HG02943 (cell line): ENCODE data around the gene SARS2.
"Not testable (repeated sequence)": the region's sequence is repeated elsewhere in the genome, so short reads cannot be mapped to it uniquely, and the experiment has no call there.

Experiments used
- ATAC-seq: cut with Tn5 transposase; IDR thresholded peaks from one replicate; pipeline ENCODE4 v1.9.1; 2021; ENCODE audit warnings: mild to moderate bottlenecking, low read depth, moderate library complexity; ENCODE audit not compliant: unreplicated experiment

Gene SARS2, protein sequence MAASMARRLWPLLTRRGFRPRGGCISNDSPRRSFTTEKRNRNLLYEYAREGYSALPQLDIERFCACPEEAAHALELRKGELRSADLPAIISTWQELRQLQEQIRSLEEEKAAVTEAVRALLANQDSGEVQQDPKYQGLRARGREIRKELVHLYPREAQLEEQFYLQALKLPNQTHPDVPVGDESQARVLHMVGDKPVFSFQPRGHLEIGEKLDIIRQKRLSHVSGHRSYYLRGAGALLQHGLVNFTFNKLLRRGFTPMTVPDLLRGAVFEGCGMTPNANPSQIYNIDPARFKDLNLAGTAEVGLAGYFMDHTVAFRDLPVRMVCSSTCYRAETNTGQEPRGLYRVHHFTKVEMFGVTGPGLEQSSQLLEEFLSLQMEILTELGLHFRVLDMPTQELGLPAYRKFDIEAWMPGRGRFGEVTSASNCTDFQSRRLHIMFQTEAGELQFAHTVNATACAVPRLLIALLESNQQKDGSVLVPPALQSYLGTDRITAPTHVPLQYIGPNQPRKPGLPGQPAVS

GRCh38 chr19:38929929-38930775 lies at the start of gene SARS2:
Gene SARS2 (minus strand): TSS chr19:38930763. CDS start chr19:38930736, 27 bp downstream.
- peak; percentile 78 for ATAC-seq

GRCh38 chr19:38979812-38980211 lies 49.2 kb upstream of the SARS2 start:
- no peak for ATAC-seq

DNA sequence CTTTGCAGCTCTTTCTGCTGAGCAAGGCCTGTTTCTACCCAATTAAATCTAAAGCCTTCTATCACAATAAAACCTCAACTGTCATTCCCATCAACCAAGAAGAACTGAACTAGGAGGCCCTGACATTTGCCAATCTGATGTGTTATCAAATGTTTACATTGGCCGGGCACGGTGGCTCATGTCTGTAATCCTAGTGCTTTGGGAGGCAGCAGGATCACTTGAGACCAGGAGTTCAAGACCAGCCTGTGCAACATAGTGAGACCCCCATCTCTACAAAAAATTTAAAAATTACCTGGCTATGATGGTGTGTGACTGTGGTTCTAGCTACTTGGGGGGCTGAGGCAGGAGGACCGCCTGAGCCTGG lies 47.7 kb upstream of the SARS2 start:
- no peak for ATAC-seq

DNA sequence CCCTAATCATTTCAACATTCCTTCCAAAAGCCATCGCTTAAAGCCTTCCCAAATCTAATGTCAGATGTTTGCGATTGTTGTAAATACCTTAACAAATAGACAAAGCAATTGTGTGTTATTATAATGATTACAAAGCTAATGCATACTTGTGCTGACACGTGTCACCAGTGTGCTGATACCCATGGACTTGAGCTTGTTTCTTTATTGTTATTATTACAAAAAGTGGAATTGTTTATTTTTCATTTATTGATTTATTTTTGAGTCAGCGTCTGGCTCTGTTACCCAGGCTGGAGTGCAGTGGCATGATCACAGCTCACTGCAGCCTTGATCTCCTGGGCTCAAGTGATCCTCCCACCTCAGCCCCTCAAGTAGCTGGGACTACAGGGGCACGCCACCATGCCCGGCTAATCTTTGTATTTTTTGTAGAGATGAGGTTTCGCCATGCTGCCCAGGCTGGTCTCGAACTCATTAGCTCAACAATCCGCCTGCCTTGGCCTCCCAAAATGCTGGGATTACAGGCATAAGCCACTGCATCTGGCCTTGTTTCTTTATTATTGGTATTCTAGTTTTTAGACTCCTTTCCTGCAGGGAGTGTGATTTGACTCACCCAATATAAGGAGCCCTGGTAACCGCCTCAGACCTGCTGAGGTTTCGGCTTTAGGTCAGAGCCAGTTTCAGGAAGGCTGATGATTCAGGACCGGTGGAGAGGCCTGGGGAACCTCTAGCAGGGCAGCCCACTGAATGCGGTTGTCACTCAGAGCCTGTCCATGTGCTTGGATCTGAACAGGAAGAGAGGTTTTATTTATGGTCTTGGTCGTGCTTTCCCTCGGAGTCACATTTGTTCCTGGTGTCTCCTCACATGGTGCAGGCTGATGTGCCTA lies 47.1 kb upstream of the SARS2 start:
- ATAC-seq = no peak

DNA sequence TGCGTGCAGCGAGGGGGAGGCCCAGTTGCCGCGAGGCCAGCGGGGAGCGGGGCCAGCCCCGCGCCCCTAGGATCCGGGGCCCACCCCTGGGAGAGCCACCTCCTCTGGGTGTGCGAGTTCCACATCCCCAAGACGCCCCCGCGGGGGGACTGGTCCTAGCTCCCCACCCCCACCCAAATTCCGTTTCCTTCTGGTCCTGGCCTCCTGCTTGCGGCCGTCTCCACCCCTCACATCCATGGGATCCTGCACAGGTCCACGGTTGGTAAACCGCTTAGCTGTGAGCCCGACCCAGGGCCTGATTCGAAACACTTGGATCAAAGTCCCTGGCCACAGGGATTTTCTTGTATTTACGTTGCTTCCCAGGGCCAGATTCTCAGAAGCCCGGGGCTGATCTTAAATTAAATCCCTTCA lies 45.3 kb upstream of the SARS2 start:
- ATAC-seq = no peak

GRCh38 chr19:38975214-38975860 lies 44.8 kb upstream of the SARS2 start, which contains the start of gene FBXO17:
Gene FBXO17 (minus strand): TSS chr19:38975742. CDS start chr19:38950319, 25,423 bp downstream.
- ATAC-seq = no peak

- ATAC-seq = no peak
Measured at GRCh38 chr19:38974624-38975213, 44.2 kb upstream of the SARS2 start.

GRCh38 chr19:38971672-38972071 lies 41.1 kb upstream of the SARS2 start:
- ATAC-seq = no peak

DNA sequence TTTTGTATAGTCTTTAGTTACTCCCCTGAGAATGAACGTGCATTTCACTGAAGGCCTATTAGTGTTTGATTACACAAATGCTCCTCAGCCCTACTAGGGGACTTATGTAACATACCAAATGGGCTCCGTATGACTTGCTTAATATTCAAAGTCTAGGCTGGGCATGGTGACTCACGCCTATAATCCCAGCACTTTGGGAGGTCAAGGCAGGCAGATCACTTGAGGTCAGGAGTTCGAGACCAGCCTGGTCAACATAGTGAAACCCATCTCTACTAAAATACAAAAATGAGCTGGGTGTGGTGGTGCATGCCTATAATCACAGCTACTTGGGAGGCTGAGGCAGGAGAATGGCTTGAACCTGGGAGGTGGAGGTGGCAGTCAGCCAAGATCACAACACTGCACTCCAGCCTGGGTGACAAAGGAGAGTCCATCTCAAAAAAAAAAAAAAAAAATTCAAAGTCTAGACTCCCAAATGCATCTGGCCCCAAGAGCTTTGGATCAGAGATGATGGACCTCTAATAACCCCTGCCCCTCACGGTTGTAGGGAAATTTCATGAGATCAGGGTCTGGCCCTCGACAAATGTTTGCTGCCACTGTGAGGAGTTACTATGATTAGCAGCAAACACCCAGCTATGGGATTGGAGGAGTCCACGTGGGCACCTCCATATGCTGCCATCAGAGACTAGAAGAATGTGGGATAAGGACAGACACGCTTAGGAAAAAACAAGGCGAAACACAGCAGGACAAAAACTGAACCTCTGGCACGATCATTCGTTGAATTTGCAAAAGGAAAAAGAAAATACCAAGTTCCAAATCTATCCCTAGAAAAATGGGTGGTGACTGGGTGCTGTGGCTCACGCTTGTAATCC lies 40.3 kb upstream of the SARS2 start:
- ATAC-seq = no peak

- not testable (repeated sequence) for ATAC-seq
Measured at GRCh38 chr19:38966149-38966548, 35.6 kb upstream of the SARS2 start.

- ATAC-seq = no peak
Measured at GRCh38 chr19:38964738-38965137, 34.2 kb upstream of the SARS2 start.

- no peak for ATAC-seq
Measured at GRCh38 chr19:38959618-38960017, 29.1 kb upstream of the SARS2 start.

GRCh38 chr19:38958301-38958700 lies 27.7 kb upstream of the SARS2 start:
- no peak for ATAC-seq

DNA sequence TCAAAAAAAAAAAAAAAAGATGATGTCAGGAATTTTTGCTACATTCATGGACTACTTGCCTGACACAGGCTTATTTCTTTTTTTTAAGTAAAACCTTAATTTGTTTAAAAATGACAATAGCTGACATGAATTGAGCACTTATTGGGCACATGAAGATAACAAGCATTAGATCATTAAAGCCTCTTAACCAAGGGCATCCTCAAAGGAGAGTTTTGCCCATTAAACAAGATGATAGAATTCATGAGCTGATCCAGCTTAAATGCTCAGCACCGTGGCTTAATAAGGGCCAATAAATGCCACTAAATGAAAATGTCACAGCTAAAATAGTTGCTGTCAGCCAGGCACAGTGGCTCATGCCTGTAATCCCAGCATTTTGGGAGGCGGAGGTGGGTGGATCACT lies 25.7 kb upstream of the SARS2 start:
- no peak for ATAC-seq

- ATAC-seq = no peak
Measured at GRCh38 chr19:38953677-38954076, 23.1 kb upstream of the SARS2 start.

DNA sequence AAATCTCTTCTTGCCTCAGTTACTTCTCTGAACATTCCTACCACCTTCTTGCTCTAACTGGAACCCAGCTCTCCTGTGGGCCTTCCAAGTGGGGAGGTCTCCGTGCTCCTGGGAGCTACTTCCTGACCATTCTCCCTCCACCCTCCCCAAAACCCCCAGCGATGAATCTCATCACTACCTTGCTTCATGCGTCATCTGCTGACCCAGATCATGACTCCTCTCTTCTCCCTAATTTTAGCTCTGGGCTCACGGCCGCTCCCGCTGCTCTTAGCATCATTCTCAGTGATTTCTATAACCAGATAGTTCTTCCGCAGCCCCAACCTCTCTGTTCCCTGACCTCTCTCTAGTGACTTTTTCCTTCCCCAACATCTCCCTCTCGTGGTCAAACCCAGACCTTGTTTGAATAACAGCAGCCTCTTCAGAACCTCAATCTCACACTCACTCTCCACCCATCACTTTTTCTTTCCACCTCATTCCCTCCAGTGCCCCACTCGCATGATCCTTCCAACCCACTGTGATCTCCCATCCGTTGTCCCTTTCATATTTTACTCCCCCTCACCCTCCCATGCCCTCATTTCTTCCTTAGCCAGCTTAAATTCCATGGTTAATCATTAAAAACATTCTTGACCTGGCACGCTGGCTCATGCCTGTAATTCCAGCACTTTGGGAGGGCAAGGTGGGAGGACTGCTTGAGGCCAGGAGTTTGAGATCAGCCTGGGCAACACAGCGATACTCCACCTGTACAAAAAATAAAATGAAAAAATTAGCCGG lies 22.0 kb upstream of the SARS2 start:
- ATAC-seq = no peak

- no peak for ATAC-seq
Measured at GRCh38 chr19:38951187-38951586, 20.6 kb upstream of the SARS2 start.
